HG02798 (cell line): Measurements from ENCODE around the gene TRMT61B.

ENCODE experiments used
- ATAC-seq: cut with Tn5 transposase; IDR thresholded peaks from one replicate; pipeline ENCODE4 v1.9.1; 2021; ENCODE audit warnings: mild to moderate bottlenecking; ENCODE audit not compliant: unreplicated experiment, poor library complexity

Gene TRMT61B

DNA sequence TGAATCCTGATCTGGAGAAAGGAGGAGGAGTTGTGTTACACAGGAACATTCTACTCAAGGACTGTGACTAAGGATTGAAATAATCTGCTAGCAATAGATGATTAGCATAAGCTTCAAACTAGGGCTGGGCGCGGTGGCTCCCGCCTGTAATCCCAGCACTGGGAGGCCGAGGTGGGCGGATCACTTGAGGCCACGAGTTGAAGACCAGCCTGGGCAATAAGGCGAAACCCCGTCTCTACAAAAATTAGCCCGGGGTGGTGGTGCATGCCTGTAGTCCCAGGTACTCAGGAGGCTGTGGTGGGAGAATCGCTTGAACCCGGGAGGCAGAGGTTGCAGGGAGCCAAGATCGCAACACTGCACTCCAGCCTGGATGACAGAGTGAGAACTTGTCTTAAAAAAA lies 1.5 kb downstream of the TRMT61B start:
- no peak for ATAC-seq

DNA sequence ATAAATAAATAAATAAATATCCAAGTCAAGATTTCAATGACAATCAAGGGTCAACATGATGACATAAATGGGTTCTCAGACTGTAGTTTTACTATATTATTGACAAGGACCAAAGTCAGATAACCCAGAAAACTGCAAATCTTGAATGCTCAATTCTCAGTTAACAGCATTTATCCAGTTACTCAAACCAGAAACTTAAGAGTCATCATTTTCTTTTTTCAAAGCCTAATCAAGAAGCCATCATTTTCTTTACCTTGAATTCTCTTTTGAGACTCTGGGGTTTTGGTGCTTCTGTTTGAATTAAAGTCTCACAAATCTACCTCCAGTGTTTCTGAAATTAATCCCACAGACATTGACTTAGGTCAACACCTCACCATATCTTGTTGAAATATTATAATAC lies 14.1 kb downstream of the TRMT61B start:
- no peak for ATAC-seq

- no peak for ATAC-seq
These were observed 14.9 kb downstream of the TRMT61B start for GRCh38 chr2:28855193-28855592.

GRCh38 chr2:28842042-28842441 lies 28.1 kb downstream of the TRMT61B start:
- ATAC-seq = no peak

- no peak for ATAC-seq
These were observed 31.1 kb downstream of the TRMT61B start for GRCh38 chr2:28838971-28839370.

- ATAC-seq = no peak
These were observed 34.3 kb downstream of the TRMT61B start for GRCh38 chr2:28835781-28836180.

DNA sequence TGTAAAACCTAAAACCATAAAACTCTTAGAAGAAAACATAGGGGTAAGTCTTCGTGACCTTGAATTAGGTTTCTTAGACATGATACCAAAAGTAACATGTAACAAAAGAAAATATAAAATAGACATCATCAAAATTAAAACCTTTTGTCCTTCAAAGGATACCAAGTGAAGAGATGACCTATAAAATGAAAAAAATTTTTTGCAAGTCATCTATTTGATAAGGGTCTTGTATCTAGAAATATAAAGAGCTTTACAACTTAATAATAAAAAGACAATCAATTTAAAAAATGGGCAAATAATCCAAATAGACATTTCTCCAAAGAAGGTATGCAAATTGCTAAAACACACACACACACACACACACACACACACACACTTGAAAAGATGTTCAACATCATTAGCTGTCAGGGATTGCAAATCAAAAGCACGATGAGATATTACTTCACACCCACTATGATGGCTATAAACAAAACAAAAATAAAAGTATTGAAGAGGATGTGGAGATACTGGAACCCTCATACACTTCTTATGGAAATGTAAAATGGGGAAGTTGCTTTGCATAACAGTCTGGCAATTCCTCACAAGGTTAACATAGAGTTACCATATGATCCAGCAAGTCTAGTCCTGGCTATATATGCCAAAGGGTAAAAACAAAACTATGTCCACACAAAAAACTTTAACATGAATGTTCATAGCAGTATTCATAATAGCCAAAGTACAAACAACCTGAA lies 36.2 kb downstream of the TRMT61B start:
- ATAC-seq = no peak

DNA sequence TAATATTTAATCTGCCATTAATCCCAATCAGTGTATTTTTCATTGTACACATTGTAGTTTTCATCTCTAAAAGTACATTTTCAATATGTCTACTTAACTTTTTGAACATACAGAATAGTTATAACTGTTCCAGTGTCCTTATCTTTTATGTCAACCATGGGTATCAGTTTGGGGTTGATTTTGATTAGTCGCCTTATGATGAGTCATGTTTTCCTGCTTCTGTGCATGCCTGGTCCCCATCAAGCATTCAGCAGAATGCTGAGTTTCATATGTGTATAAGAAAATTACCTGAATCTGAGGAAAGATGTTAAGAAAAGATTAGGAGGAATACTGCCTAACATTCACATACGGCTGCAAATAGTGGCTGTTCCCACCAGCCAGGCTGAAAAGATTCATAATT lies 41.7 kb downstream of the TRMT61B start:
- ATAC-seq = no peak

- ATAC-seq = no peak
These were observed 45.2 kb downstream of the TRMT61B start for GRCh38 chr2:28824870-28825269.

DNA sequence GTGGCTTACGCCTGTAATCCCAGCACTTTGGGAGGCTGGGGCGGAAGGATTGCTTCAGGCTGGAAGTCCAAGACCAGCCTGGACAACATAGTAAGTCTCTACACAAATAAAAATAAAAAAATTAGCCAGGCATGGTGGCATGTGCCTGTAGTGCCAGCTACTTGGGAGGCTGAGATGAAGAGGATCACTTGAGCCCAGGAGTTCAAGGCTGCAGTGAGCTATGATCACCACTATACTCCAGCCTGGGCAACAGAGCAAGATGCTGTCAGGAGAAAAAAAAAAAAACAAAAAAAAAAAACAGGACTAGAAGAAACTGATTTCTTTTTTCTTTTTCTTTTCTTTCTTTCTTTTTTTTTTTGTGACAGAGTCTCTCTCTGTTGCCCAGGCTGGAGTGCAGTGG lies 45.9 kb downstream of the TRMT61B start:
- ATAC-seq = no peak

DNA sequence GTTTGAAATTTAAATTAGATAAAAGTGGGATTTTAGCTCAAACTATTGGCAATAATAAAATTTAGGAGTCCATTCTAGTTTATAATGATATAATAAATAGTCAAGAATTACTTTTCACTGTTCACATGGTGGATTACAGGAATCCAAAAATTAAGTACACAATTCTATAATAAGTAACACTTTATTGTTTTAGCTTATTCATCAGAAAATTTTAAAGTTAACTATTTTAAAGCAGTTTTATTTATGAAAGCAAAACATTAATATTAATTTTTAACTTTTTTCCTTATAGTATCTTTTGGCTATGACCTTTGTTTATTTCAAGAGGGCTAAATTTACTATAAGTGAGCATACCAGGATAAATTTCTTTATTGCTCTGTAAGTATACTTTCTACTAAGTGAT lies 48.1 kb downstream of the TRMT61B start:
- ATAC-seq = no peak

GRCh38 chr2:28821295-28821958 lies 48.7 kb downstream of the TRMT61B start:
- ATAC-seq = no peak

GRCh38 chr2:28818053-28818452 lies 52.1 kb downstream of the TRMT61B start:
- no peak for ATAC-seq

DNA sequence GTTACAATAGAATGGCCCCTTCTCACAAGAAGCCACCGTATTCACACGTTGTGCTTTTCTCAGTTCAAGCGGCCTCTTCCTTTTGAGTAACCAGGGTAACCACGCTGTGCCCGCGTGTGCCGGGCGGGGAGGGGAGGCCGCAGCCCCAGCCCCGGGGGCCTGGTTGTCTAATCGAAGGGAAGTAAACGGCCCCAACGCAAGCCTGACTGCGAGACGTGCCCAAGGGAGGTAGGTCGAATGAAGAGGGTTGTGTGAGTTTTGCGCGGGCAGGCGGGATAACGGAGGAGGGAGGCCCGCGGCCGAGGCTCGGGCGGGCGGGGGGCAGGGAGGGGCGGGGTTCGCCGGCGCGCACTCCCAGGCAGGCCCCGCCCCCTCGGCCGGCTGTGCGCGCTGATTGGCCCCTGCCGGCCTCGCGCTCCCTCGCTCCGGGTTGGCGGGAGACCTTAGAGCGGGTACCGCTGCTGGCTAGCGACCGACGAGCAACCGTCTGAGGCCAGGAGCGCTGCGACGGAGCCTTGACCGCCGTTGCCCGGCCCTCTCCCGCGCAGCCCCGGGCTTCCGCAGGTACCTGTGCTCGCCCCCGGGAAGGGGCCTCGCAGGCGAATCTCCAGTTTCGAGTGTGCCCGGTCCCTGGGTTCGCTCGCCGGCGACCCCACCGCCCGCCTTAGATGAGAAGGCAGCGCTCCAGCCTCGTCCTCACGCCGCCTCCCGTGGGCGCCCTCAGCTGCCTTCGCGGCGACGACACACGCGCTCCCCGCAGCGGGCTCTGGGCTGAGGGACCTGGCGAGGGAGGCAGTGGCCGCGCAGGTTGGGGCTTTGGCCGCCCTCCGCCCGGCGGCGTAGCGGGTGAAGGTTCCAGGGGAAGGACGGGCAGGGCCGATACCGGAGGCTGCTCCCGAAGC lies 59.5 kb downstream of the TRMT61B start, which contains the start of gene SPDYA:
Gene SPDYA, plus strand, starts transcription at position 451 of the 902 bp plus-strand sequence. CDS start 5,181 bp downstream, outside the sequence.
- peak; percentile 75 for ATAC-seq

GRCh38 chr2:28809927-28810326 lies 60.2 kb downstream of the TRMT61B start:
- ATAC-seq = no peak

DNA sequence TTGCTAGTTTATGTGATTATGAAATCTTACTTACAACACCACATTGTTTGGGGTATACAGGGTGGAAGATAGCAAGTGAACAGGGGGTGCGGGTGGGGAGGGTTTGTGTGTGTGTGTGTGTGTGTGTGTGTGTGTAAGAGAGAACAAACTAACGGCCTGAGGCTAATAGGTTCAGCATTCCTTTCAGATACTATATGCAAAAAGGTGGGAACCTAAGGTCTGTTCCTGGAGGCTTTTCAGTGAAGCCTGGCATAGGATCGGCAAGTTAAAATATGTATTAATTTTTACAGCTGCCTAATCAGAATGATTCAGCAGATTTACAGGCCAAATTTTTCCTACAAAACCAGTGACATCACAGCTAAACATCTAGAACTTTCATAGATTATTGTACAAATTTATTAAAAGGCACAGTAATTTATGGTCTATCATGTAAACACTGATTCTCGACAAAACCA lies 67.1 kb downstream of the TRMT61B start:
- ATAC-seq = no peak

DNA sequence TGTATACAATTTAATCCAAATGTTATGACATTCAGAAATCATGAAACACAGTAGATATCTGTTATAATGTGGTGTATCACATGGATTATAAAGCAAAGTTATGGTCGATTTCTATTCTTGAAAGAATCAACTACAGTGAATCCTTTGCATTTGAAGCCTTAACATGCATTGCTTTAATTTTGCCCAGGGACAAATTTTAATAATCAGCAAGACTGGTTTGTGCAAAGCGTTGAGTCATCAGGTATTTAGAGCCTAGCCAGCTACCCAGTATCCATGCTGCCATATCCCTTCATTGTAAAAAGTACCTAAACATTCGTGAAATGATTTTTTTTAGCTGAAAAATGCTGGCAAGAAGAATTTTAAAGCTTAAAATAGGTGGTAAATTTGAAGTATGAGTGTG lies 68.4 kb downstream of the TRMT61B start:
- no peak for ATAC-seq
